Loucy (cell line): Measurements from ENCODE around the gene NETO2.

Experiments
- H2AFZ ChIP-seq: fragments of 200-600 bp; sonication (generic); 2 replicates; pipeline ENCODE4 v1.6.0; 2016; ENCODE audit warnings: antibody characterized with exemption, mild to moderate bottlenecking, low read length, moderate library complexity
- H3F3A ChIP-seq: fragments of 200-600 bp; 2 replicates; pipeline ENCODE4 v1.6.0; 2016; ENCODE audit warnings: antibody characterized with exemption, low read depth, mild to moderate bottlenecking
- H3K27me3 ChIP-seq: fragments of 200-600 bp; sonication (generic); 2 replicates; pipeline ENCODE4 v1.6.1; 2014; ENCODE audit warnings: low read length, mild to moderate bottlenecking; ENCODE audit not compliant: insufficient read depth, poor library complexity, severe bottlenecking
- H3K36me3 ChIP-seq: fragments of 200-600 bp; sonication (generic); 2 replicates; pipeline ENCODE4 v1.6.1; 2016; ENCODE audit warnings: low read length; ENCODE audit not compliant: insufficient read depth
- H3K4me1 ChIP-seq: fragments of 200-600 bp; sonication (generic); 2 replicates; pipeline ENCODE4 v1.5.1; 2014; ENCODE audit warnings: low read length, mild to moderate bottlenecking; ENCODE audit not compliant: insufficient read depth, poor library complexity, severe bottlenecking
- H3K4me2 ChIP-seq: fragments of 200-600 bp; sonication (generic); 2 replicates; pipeline ENCODE4 v1.6.0; 2014; ENCODE audit warnings: antibody characterized with exemption, low read length, low read depth, mild to moderate bottlenecking; ENCODE audit not compliant: poor library complexity, severe bottlenecking
- H3K4me3 ChIP-seq: fragments of 200-600 bp; sonication (generic); 2 replicates; pipeline ENCODE4 v1.5.1; 2014; ENCODE audit warnings: low read length, mild to moderate bottlenecking, mixed read lengths; ENCODE audit not compliant: poor library complexity, severe bottlenecking
- H3K79me2 ChIP-seq: fragments of 200-600 bp; sonication (generic); 2 replicates; pipeline ENCODE4 v1.6.1; 2014; ENCODE audit warnings: low read length; ENCODE audit not compliant: insufficient read depth
- H3K9ac ChIP-seq: fragments of 200-600 bp; sonication (generic); 2 replicates; pipeline ENCODE4 v1.6.0; 2014; ENCODE audit warnings: mild to moderate bottlenecking, low read depth, low read length, moderate library complexity; ENCODE audit not compliant: poor library complexity, severe bottlenecking
- H3K9me2 ChIP-seq: fragments of 200-600 bp; sonication (generic); replicated peaks from 2 replicates; pipeline ENCODE4 v1.6.1; 2016; ENCODE audit warnings: low read depth, low read length, mixed read lengths
- H3K9me3 ChIP-seq: fragments of 200-600 bp; sonication (generic); 2 replicates; pipeline ENCODE4 v1.6.1; 2014; ENCODE audit warnings: mild to moderate bottlenecking, antibody characterized with exemption, low read length, low read depth; ENCODE audit not compliant: insufficient read depth
- H4K20me1 ChIP-seq: fragments of 200-600 bp; sonication (generic); 2 replicates; pipeline ENCODE4 v1.6.0; 2014; ENCODE audit warnings: antibody characterized with exemption, low read length, mild to moderate bottlenecking; ENCODE audit not compliant: insufficient read depth, poor library complexity, severe bottlenecking
- CTCF ChIP-seq: fragments of 200-600 bp; sonication (generic); conservative IDR thresholded peaks from 2 replicates; pipeline ENCODE4 v1.5.1; 2014; ENCODE audit warnings: mild to moderate bottlenecking, antibody characterized with exemption, low read length
- EZH2phosphoT487 ChIP-seq: fragments of 200-600 bp; IDR thresholded peaks from 2 replicates; pipeline ENCODE4 v1.6.1; 2018; ENCODE audit warnings: antibody characterized with exemption, mild to moderate bottlenecking, moderate library complexity, borderline replicate concordance

Gene NETO2

GRCh38 chr16:47142486-47142820 is 1.3 kb downstream of the NETO2 start:
- no peaks in the 10 kb centered on the region for H3K79me2 ChIP-seq

GRCh38 chr16:47141773-47142485 is 1.8 kb downstream of the NETO2 start:
- Histone ChIP-seq H3F3A (no peaks in the 10 kb centered on the region), H3K4me2 (no peak overlapping the region), H3K27me3 (no peaks in the 10 kb centered on the region), H2AFZ (no peak overlapping the region), H3K9ac (no peak overlapping the region), H3K9me3 (no peaks in the 10 kb centered on the region), H3K9me2 (no peaks in the 10 kb centered on the region), H3K4me3 (no peak overlapping the region), H3K4me1 (no peaks in the 10 kb centered on the region), H3K79me2 (no peaks in the 10 kb centered on the region), H4K20me1 (no peaks in the 10 kb centered on the region), H3K36me3 (no peaks in the 10 kb centered on the region)
- TF ChIP-seq CTCF (peak; percentile 90), EZH2phosphoT487 (no peak)

More at GRCh38 chr16:47142486-47142820, 1.3 kb downstream of the NETO2 start:
- Histone ChIP-seq H3K27me3 (no peaks in the 10 kb centered on the region), H4K20me1 (no peaks in the 10 kb centered on the region), H3K4me1 (no peaks in the 10 kb centered on the region), H3K4me2 (no peak overlapping the region), H2AFZ (no peak overlapping the region), H3K9me3 (no peaks in the 10 kb centered on the region), H3K9me2 (no peaks in the 10 kb centered on the region), H3K36me3 (no peaks in the 10 kb centered on the region), H3K4me3 (no peak overlapping the region), H3K9ac (no peak overlapping the region), H3F3A (no peaks in the 10 kb centered on the region)
- TF ChIP-seq CTCF = no peak
- no peak for TF ChIP-seq EZH2phosphoT487

- H3K9ac ChIP-seq = no peak overlapping the region
- H3K4me3 ChIP-seq = no peak overlapping the region
- H3K4me1 ChIP-seq = peaks cover 11% of the 10 kb centered on the region
- H3F3A ChIP-seq = no peaks in the 10 kb centered on the region
- H3K27me3 ChIP-seq = no peaks in the 10 kb centered on the region
- H3K9me2 ChIP-seq = no peaks in the 10 kb centered on the region
- H3K79me2 ChIP-seq = no peaks in the 10 kb centered on the region
- H2AFZ ChIP-seq = no peak overlapping the region
- no peaks in the 10 kb centered on the region for H4K20me1 ChIP-seq
- TF ChIP-seq CTCF = no peak
- TF ChIP-seq EZH2phosphoT487 = no peak
- H3K36me3 ChIP-seq = no peaks in the 10 kb centered on the region
- no peaks in the 10 kb centered on the region for H3K9me3 ChIP-seq
- no peak overlapping the region for H3K4me2 ChIP-seq
Measured at GRCh38 chr16:47140686-47141085, 3.1 kb downstream of the NETO2 start.
